T-helper 1 cell treated with Interleukin-12 subunit alpha and Interleukin-12 subunit beta and Interleukin-4 antibody, amounts not matched to agents 30 ng/mL and 1 ng/mL, for 36 hours (primary cell): Measurements from ENCODE around the gene KIF21B. TPM values are rescaled to one million over a fixed set of nuclear protein-coding genes. Genes with fewer than 3 reads are reported as not detected.
"Not testable (repeated sequence)": the region's sequence is repeated elsewhere in the genome, so short reads cannot be mapped to it uniquely, and the experiment has no call there.

Source experiments
- intact Hi-C: fragments of 100-400 bp; cut with micrococcal nuclease; formaldehyde crosslinking; loops from one replicate; pipeline ENCODE4 v1.15.1; 2024
- total RNA-seq: library from RNA; stranded (reverse); gene quantifications from 2 replicates; pipeline ENCODE4 v1.2.3, GENCODE V29; 2022

KIF21B gene
- total RNA-seq, 1 donor from 2014 or later: 92.8 TPM

DNA sequence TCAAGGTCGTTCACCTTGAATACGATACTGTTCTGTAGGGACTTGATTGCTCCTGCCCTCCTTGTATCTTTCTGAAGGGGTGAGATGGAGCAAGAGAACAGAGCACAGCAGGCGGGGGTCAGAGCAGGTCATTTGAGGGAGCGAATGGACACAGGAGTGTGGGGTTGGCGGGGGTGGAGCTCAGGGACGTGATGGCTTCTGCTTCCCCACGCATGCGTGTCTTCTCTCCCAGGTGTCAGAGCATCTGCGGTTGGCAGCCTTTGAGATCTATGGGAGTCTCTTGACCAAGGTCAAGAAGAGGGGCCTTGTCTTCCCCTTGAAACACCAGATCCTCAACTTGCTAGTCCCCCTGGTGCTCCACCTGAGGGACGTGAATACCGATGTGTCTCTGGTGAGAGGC lies 64.9 kb downstream of the KIF21B start:
- intact Hi-C loops: no loop called here

GRCh38 chr1:200954434-200954833 lies 69.1 kb downstream of the KIF21B start:
- intact Hi-C loops: no loop called here

- intact Hi-C loops: no loop called here
These were observed 72.5 kb downstream of the KIF21B start for GRCh38 chr1:200951016-200951415.

DNA sequence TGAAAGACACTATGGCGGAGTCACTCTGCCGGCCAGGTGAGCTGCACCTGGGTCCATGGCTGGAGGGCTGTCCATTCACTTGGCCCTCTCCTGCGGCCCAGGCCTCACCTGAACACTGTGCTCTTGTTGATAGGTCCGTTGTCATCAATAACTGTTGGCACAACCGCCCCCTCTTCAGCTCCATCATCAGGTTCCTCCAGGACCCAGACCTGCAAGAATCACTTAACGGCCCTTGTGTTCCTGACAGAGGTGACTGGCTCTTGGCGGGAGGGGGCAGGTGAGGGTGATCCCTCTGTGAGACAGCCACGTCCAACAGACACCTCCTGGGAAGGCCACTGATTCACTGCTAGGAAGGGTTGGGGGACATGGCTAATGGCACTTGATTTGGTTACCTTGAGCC lies 73.9 kb downstream of the KIF21B start:
- intact Hi-C loops: no loop called here

- intact Hi-C loops: no loop called here
These were observed 76.4 kb downstream of the KIF21B start for GRCh38 chr1:200947059-200947566.

DNA sequence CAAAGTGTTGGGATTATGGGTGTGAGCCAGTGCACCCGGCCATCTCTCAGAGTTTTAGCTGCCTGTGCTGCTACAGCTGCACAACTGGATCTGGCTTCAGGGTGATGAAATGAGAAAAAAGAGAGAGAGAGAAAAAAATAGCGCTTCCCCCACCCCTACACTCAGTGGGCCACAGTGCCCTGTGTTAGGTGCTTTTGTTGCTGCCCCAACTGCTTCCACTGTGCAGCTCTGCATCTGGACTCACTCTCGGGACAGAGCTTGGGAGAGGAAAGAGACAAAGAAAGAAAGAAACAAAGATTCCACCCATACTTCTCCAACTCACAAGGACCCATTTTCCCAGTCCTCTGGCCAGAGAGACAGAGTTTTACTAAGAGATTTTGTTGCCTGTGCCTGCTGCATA lies 78.4 kb downstream of the KIF21B start:
- intact Hi-C loops: no loop called here

GRCh38 chr1:200938955-200939354 lies 84.6 kb downstream of the KIF21B start:
- intact Hi-C loops: no loop called here

DNA sequence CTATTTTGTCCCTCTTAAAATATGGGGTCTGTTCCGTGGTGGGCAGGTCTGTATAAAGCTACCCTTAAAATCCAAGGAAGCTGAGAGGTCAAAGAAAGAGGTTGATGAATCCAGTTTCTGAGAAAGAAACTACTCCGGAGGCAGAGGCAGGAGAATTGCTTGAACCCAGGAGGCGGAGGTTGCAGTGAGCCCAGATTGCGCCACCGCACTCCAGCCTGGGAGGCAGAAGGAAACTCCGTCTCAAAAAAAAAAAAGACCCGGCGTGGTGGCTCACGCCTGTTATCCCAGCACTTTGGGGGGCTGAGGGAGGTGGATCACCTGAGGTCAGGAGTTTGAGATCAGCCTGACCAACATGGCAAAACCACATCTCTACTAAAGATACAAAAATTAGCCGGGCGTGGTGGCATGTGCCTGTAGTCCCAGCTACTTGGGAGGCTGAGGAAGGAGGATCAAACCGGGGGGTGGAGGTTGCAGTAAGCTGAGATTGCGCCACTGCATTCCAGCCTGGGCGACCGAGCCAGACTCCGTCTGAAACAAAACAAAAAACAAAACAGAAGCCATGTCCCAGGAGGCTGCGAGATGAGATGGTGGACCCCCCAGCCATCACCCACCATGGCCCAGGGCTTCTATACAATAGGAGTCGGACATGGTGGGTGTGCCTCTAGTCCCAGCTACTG lies 88.1 kb downstream of the KIF21B start:
- intact Hi-C loops: not testable (repeated sequence)

DNA sequence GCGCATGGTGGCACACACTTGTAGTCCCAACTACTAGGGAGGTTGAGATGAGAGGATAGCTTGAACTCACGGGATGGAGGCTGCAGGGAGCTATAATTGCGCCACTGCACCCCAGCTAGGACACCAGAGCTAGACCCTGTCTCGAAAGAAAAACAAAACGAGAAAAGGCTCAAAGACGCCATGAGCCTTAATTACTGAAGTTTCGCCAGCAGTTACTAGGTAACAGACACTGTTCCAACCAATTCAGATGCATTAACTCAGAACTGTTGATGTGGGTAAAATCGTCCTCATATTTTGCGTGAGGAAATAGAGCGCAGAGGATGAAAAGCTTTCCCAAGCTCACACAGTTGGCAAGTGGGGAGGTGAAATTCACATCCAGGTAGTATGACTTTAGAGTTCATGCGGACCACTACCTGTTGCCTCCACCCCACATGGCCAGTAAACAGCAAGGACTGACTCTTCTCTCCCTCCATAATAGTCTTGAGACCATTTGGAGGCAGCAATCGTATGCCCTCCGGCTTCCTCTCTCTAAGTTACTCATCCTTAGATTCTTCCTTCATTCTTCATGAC lies 88.8 kb downstream of the KIF21B start:
- intact Hi-C loops: no loop called here

- intact Hi-C loops: no loop called here
These were observed 91.7 kb downstream of the KIF21B start for GRCh38 chr1:200931776-200932175.

DNA sequence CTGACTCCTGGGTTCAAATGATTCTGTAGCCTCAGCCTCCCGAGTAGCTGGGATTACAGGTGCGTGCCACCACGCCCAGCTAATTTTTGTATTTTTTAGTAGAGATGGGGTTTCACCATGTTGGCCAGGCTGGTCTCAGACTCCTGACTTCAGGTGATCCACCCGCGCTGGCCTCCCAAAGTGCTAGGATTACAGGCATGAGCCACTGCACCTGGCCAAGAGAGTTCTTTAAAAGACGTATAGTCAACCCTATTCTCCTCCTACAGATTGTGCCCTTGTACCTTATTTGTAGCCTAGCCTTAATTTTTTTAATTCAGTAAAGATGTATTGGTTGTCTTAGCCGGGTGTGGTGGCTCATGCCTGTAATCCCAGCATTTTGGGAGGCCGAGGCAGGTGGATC lies 93.2 kb downstream of the KIF21B start:
- intact Hi-C loops: not testable (repeated sequence)

DNA sequence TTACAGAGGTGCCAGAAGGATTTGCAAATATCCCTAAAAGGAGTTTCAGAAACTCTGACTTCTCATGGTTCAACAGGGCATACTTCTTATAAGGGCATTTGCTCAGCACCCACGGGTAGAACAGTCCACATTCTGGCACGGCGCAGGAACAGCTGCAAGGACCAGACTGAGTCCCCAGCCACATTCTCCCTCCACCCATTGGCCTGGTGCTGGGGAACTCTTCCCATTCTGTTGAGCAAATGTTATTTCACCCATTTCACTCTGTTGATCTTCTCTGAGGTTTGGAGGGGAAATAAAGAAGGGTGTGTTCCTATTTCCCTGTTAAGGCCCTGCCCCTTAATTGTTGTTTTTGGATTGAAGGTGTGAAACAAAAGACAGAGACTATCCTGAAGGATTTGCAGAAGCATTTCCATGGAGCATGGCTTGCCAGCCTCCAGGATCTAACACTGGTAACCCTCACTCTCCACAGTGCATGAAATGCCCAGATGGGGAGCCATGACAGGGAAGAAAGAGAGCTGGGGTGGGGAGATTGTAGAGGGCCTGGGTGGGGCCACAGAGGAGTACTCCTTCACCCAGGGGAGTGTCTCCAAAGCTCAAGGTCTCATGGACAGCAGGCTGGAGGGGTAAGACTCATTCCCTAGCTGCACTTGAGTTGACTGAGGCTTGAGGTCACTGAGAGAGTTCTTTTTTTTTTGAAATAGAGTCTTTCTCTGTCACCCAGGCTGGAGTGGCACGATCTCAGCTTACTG lies 93.8 kb downstream of the KIF21B start:
- intact Hi-C loops: no loop called here

DNA sequence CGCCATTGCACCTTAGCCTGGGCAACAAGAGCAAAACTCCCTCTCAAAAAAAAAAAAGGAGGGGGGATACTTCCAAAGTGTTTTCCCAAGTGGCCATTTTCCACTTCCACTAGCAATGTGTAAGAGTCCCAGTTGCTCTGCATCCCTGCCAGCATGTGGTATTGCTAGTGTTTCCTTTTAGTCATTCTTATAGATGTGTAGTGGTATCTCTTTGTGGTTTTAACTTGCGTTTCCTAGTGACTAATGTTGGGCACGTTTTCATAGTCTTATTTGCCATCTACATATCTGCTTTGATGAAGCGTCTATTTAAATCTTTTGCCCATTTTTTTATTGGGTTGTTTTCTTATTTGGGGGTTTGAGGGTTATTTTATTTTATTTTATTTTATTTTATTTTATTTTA lies 97.7 kb downstream of the KIF21B start:
- intact Hi-C loops: no loop called here

DNA sequence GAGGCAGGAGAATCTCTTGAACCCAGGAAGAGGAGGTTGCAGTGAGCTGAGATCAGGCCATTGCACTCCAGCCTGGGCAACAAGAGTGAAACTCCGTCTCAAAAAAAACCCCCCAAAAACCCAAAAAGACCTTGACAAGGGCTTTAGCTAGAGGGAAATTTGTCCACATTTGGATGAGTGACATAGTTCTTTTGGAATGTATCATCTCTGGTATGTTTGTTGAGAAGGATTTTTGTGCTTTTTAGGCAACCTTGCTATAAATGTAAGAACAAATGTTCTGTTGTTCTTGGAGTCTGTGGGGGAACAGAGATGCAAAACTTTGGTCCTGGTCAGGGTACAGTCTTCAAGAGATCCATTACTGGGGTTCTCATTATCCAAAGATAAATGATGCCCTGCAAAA lies 99.9 kb downstream of the KIF21B start:
- intact Hi-C loops: loop anchor here (5.0 kb wide), 1 partner anchor 36 kb away; no protein-coding TSS in a partner anchor

GRCh38 chr1:200922406-200922805 lies 101.1 kb downstream of the KIF21B start:
- intact Hi-C loops: loop anchor here (5.0 kb wide), 1 partner anchor 35 kb away; no protein-coding TSS in a partner anchor

DNA sequence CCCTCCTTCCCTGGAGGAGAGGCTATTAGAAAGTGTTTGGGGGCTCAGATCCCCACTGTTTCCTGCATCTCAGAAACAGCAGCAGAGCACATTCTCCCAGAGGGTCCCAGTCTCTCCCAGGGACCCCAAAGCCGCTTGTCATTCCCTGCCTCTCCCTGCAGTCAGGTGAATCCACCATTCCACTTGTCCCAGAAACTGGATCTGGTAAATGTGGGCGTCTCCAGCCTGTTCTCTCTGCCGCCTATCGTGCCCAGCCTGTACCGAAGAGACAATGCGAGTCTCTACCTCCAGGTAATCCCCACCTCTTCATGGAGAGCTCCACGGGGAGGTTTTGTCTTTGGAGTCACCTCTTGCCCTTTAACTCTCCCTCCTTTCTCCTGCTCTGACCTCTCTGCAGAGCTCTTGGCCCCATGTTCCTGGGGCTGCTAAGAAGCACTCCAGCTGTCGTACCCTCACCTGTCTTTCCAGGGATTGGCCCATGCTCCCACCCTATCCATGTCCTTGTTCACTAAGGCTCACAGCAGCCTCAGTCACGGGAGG lies 101.9 kb downstream of the KIF21B start:
- intact Hi-C loops: loop anchor here (5.0 kb wide), 1 partner anchor 34 kb away; no protein-coding TSS in a partner anchor

Other genes with a start within 250 kb of the KIF21B start
- not detected in 2 replicates for gene GPR25, start 150.7 kb downstream of the KIF21B start, total RNA-seq
- gene INAVA, start 128.8 kb downstream of the KIF21B start, total RNA-seq: not detected in 2 replicates
- gene CACNA1S, start 88.7 kb upstream of the KIF21B start, total RNA-seq: not detected in 2 replicates
- not detected in 2 replicates for gene ASCL5, start 103.5 kb upstream of the KIF21B start, total RNA-seq
- 12.5 and 16.1 TPM in 2 replicates for gene TMEM9, start 130.8 kb upstream of the KIF21B start, total RNA-seq
- not detected in 2 replicates for gene IGFN1, start 167.1 kb upstream of the KIF21B start, total RNA-seq